Uterus (tissue), 4 donors: ENCODE data around the gene FNTB. TPM values are rescaled to one million over a fixed set of nuclear protein-coding genes. Genes with fewer than 3 reads are reported as not detected.
A peak's percentile ranks its signal among the peaks of the same experiment; 100 is the strongest.

Experiments
- DNase-seq, 2 donors: peaks; one replicate each; pipeline ENCODE4 v3.0.0-alpha.2; 2019 to 2020
- H3K27ac ChIP-seq, 2 donors: fragments of 200-600 bp; sonication (generic); 1 replicate in 1 of 2; 2 replicates in 1 of 2; pipeline ENCODE4 v1.5.1; 2016 to 2018
- H3K27me3 ChIP-seq, 2 donors: fragments of 200-600 bp; sonication (generic); one replicate each; pipeline ENCODE4 v1.5.1; 2018 to 2019; ENCODE audit warnings: control low read depth in 1 of 2
- H3K36me3 ChIP-seq, 2 donors: fragments of 200-600 bp; sonication (generic); one replicate each; pipeline ENCODE4 v1.5.1; 2019; ENCODE audit warnings: control low read depth in 1 of 2
- H3K4me1 ChIP-seq, 2 donors: fragments of 200-600 bp; sonication (generic); one replicate each; pipeline ENCODE4 v1.5.1; 2018 to 2019; ENCODE audit warnings: control low read depth in 1 of 2
- H3K4me3 ChIP-seq, 2 donors: fragments of 200-600 bp; sonication (generic); 1 replicate in 1 of 2; 2 replicates in 1 of 2; pipeline ENCODE4 v1.5.1; 2018 to 2019; ENCODE audit warnings: mild to moderate bottlenecking in 1 of 2
- H3K9me3 ChIP-seq, 2 donors: fragments of 200-600 bp; sonication (generic); one replicate each; pipeline ENCODE4 v1.5.1; 2019; ENCODE audit warnings: control low read depth in 1 of 2
- CTCF ChIP-seq, 4 experiments: fragments of 200-600 bp in 2 of 4; fragments of 450-650 bp in 2 of 4; sonication (generic) in 2 of 4; IDR thresholded peaks; one replicate each; pipeline ENCODE4 v1.5.1; 2016 to 2019; ENCODE audit warnings: antibody characterized with exemption in 4 of 4, mild to moderate bottlenecking in 2 of 4, moderate library complexity in 1 of 4
- POLR2A ChIP-seq, 2 donors: fragments of 450-650 bp; IDR thresholded peaks; one replicate each; pipeline ENCODE4 v1.6.1; 2016; ENCODE audit warnings: antibody characterized with exemption in 2 of 2, mild to moderate bottlenecking in 1 of 2, moderate library complexity in 1 of 2
- intact Hi-C: fragments of 100-400 bp; cut with DNase I; formaldehyde crosslinking; loops from one replicate; pipeline ENCODE4 v1.15.1; 2023; ENCODE audit warnings: low total_unique reads
- total RNA-seq, 4 donors: library from RNA; depleted of rRNA in 3 of 4; stranded (reverse); fragments of >200 nt in 3 of 4; gene quantifications; one replicate each; pipeline versions ENCODE4 v1.1.0 to v1.2.4, GENCODE V29; 2014 to 2023
- donor health status: DM: yes; HTN: yes; CAD: no.

The FNTB gene
- total RNA-seq, 4 donors from 2014 or later: 7.4 to 29.7 (median 20.4) TPM

GRCh38 chr14:64948612-64949210 lies 38.0 kb upstream of the FNTB start:
- no peaks in the 10 kb centered on the region for H3K36me3 ChIP-seq
- no peaks in the 10 kb centered on the region for H3K9me3 ChIP-seq
- H3K27ac ChIP-seq: no peak overlapping the region
- H3K27me3 ChIP-seq: no peaks in the 10 kb centered on the region
- TF ChIP-seq POLR2A (IDR thresholded peaks at IDR 0.05): no peak
- TF ChIP-seq CTCF (IDR thresholded peaks at IDR 0.05): no peak
- no peaks in the 10 kb centered on the region for H3K4me1 ChIP-seq
- intact Hi-C loops: no loop called here
- no peak for DNase-seq
- H3K4me3 ChIP-seq: no peak overlapping the region

- no peaks in the 10 kb centered on the region for H3K9me3 ChIP-seq
- H3K4me1 ChIP-seq: no peaks in the 10 kb centered on the region
- H3K36me3 ChIP-seq: no peaks in the 10 kb centered on the region
- no peaks in the 10 kb centered on the region for H3K27me3 ChIP-seq
- DNase-seq: no peak
- TF ChIP-seq CTCF (IDR thresholded peaks at IDR 0.05) (no peak), POLR2A (IDR thresholded peaks at IDR 0.05) (no peak)
- intact Hi-C loops: no loop called here
- no peak overlapping the region for H3K4me3 ChIP-seq
- H3K27ac ChIP-seq: no peak overlapping the region
These were observed 35.8 kb upstream of the FNTB start for GRCh38 chr14:64950889-64951288.

GRCh38 chr14:64951291-64951690 lies 35.4 kb upstream of the FNTB start:
- no peak overlapping the region for H3K4me3 ChIP-seq
- no peak for DNase-seq
- no peaks in the 10 kb centered on the region for H3K27me3 ChIP-seq
- intact Hi-C loops: no loop called here
- TF ChIP-seq POLR2A (IDR thresholded peaks at IDR 0.05) (no peak), CTCF (IDR thresholded peaks at IDR 0.05) (no peak)
- H3K27ac ChIP-seq: no peak overlapping the region
- H3K9me3 ChIP-seq: no peaks in the 10 kb centered on the region
- H3K4me1 ChIP-seq: no peaks in the 10 kb centered on the region
- no peaks in the 10 kb centered on the region for H3K36me3 ChIP-seq

- no peaks in the 10 kb centered on the region for H3K4me1 ChIP-seq
- intact Hi-C loops: no loop called here
- no peak overlapping the region for H3K27ac ChIP-seq
- TF ChIP-seq CTCF (IDR thresholded peaks at IDR 0.05): no peak
- TF ChIP-seq POLR2A (IDR thresholded peaks at IDR 0.05): no peak
- H3K4me3 ChIP-seq: no peak overlapping the region
- no peaks in the 10 kb centered on the region for H3K27me3 ChIP-seq
- no peaks in the 10 kb centered on the region for H3K9me3 ChIP-seq
- no peaks in the 10 kb centered on the region for H3K36me3 ChIP-seq
- peak in 1 of 2 donors; percentile 22 for DNase-seq
These were observed 35.0 kb upstream of the FNTB start for GRCh38 chr14:64951724-64952123.

- Histone ChIP-seq H3K27me3 (no peaks in the 10 kb centered on the region), H3K9me3 (no peaks in the 10 kb centered on the region), H3K27ac (no peak overlapping the region), H3K36me3 (no peaks in the 10 kb centered on the region), H3K4me3 (no peak overlapping the region), H3K4me1 (no peaks in the 10 kb centered on the region)
- no peak for DNase-seq
- TF ChIP-seq POLR2A (IDR thresholded peaks at IDR 0.05): no peak
- no peak for TF ChIP-seq CTCF (IDR thresholded peaks at IDR 0.05)
- intact Hi-C loops: no loop called here
These were observed 33.9 kb upstream of the FNTB start for GRCh38 chr14:64952598-64953309.
